ENCODE data around the gene HSBP1L1. TPM values are rescaled to one million over a fixed set of nuclear protein-coding genes. Genes with fewer than 3 reads are reported as not detected.

The HSBP1L1 gene
- total and polyA plus RNA-seq, 8 donors: 4.1 to 62.3 (median 34.0) TPM

DNA sequence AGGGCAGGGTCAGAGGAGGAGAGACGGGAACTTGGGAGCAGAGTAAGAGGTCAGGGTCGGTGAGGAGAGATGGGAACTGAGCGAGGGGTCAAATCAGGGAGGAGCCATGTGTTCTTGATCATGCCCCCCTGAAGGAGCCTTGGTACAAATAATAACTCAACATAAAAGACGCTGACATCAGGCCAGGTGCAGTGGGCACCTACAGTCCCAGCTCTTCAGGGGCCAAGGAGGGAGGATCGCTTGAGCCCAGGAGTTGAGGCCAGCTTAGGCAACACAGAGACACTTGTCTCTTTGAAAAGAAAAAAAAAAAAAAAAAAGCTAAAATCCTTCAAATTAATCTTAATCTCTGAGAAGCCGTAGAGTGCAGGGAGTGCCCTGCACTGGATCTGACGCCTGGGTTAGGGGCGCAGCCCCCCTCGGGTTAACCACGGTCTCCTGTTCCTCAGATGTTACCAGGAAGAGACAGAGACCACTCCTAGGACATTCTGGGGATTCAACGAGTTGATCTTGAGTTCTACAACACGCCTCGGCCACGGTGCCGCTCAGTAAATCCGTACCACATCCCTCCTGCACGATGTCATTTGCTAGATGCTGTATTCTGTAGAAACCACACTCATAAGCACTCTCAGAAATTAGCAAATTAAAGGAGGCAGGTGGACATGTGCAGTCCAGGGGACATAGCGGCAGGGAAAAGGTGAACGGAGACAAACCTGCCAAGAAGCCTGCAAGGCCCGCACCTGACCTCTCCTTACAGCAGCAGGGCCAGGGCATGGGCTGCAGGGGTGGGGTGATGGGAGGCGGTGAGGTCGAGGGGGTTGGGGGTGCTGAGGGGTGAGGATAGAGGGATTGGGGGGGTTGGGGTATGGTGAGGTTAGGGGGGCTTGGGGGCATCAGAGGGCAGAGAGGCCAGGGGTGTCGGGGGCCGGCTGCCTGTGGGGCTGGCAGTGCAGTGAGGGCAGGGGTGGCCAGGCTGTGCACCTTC lies 42.2 kb upstream of the HSBP1L1 start:
- Histone ChIP-seq H3K9me3 (no peaks in the 10 kb centered on the region), H3K36me3 (peaks cover 16 to 60% (median 51%) of the 10 kb centered on the region in 4 donors), H3K4me3 (no peak overlapping the region), H3K27me3 (no peaks in the 10 kb centered on the region), H3K4me1 (peaks cover 0 to 9% (median 0%) of the 10 kb centered on the region in 4 donors), H3K27ac (no peak overlapping the region)
- no peak for TF ChIP-seq CTCF (IDR thresholded peaks at IDR 0.05)
- intact Hi-C loops (cut with DNase I; ENCODE audit: low total_unique reads): no loop called here
- 95 to 97% (median 96%) methylated on average over 22 to 24 of the region's 24 CpGs for WGBS, 5 donors
- DNase-seq: peak in 1 of 2 donors; percentile 11

DNA sequence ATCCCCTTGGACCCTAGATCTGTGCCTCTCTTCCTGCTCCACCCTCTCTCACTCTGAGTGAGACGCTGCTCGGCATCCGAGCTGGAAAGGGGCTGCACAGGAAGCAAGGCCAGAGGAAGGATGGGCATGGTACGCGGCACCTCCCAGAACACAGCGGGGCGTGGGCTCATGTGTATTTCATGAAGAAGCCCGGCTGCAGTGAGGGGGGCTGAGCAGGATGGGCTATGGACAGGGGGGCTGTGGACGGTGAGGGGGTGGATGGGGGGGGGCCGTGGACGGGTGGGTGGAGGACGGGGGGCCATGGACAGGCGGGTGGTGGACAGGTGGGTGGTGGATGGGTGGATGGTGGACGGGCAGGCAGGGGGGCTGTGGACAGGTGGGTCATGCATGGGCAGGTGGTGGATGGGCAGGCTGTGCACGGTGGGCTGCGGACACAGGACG lies 41.5 kb upstream of the HSBP1L1 start:
- Histone ChIP-seq H3K4me3 (no peak overlapping the region), H3K4me1 (peaks cover 0 to 9% (median 0%) of the 10 kb centered on the region in 4 donors), H3K27ac (no peak overlapping the region), H3K36me3 (peaks cover 16 to 61% (median 48%) of the 10 kb centered on the region in 4 donors), H3K9me3 (no peaks in the 10 kb centered on the region), H3K27me3 (no peaks in the 10 kb centered on the region)
- intact Hi-C loops (cut with DNase I; ENCODE audit: low total_unique reads): no loop called here
- peak in 1 of 2 donors; percentile 19 for DNase-seq
- TF ChIP-seq CTCF (IDR thresholded peaks at IDR 0.05) (no peak), POLR2AphosphoS5 (IDR thresholded peaks at IDR 0.05) (no peak), POLR2A (IDR thresholded peaks at IDR 0.05) (no peak), EP300 (IDR thresholded peaks at IDR 0.05) (no peak)
- WGBS, 5 donors: 82 to 94% (median 90%) methylated on average over 13 to 17 of the region's 17 CpGs

GRCh38 chr18:79923896-79924585 lies 40.4 kb upstream of the HSBP1L1 start:
- Histone ChIP-seq H3K27me3 (no peaks in the 10 kb centered on the region), H3K4me1 (peaks cover 0 to 9% (median 0%) of the 10 kb centered on the region in 4 donors), H3K9me3 (peaks cover 3 to 7% (median 4%) of the 10 kb centered on the region in 4 donors), H3K27ac (no peak overlapping the region), H3K4me3 (no peak overlapping the region), H3K36me3 (peaks cover 9 to 61% (median 48%) of the 10 kb centered on the region in 4 donors)
- 95 to 97% (median 97%) methylated on average over 26 of the region's 26 CpGs for WGBS, 5 donors
- intact Hi-C loops (cut with DNase I; ENCODE audit: low total_unique reads): no loop called here
- peak in 1 of 2 donors; percentile 15 for DNase-seq
- TF ChIP-seq POLR2AphosphoS5 (IDR thresholded peaks at IDR 0.05) (no peak), EP300 (IDR thresholded peaks at IDR 0.05) (no peak), POLR2A (IDR thresholded peaks at IDR 0.05) (no peak), CTCF (IDR thresholded peaks at IDR 0.05) (no peak)

All from stomach (tissue), 9 donors.